ENCODE measurements around the gene OR52M1.

Gene OR52M1

DNA sequence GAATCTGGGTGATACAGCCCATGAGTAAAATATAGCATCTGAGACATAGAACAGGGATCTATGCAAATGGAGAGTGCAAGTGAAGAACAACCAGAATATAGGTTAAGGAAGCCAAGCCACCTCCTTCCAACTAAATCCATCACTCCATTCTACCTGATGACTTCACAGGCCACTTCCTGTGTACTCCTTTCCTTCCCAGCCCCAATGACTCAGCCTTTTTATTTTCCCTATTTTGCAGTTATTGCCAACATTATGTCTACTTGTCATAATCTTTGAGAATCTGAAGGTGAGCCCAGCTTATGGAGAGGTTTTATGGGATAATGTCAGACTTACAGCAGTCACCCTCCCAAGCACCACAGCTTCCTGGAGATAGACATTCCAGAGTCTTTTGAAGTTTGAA, 1.4 kb upstream of the OR52M1 start:
- Mint-ChIP-seq H3K36me3 (ENCODE audit: low read depth) (no peaks in the 10 kb centered on the region), H3K9me3 (no peaks in the 10 kb centered on the region), H3K4me3 (no peak overlapping the region), H3K27me3 (ENCODE audit: low read depth) (no peaks in the 10 kb centered on the region), H3K27ac (no peak overlapping the region), H3K4me1 (ENCODE audit: low read depth) (no peaks in the 10 kb centered on the region)
- no peak for DNase-seq (ENCODE audit: low spot score)

DNA sequence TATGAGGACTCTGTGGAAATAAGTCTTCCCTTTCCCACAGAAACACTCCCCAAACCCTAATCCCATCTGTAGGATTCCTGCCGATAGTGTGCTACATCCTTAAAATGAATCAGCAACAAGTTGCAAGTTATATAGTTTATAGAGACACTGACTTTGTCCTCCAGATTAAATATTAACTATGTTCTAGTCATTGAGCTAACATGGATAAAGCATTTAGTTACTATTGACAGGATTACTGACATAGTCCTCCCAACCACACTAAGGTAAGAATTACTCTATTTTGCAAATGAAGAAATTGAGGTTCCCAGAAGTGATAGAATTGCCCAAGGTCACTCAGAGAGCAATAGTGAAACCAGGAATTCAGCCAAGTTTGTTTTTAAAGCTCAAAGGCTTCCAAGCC, 1.9 kb downstream of the OR52M1 start:
- Mint-ChIP-seq H3K36me3 (ENCODE audit: low read depth) (no peaks in the 10 kb centered on the region), H3K9me3 (no peaks in the 10 kb centered on the region), H3K27ac (no peak overlapping the region), H3K27me3 (ENCODE audit: low read depth) (no peaks in the 10 kb centered on the region), H3K4me1 (ENCODE audit: low read depth) (no peaks in the 10 kb centered on the region), H3K4me3 (no peak overlapping the region)
- DNase-seq (ENCODE audit: low spot score): no peak

DNA sequence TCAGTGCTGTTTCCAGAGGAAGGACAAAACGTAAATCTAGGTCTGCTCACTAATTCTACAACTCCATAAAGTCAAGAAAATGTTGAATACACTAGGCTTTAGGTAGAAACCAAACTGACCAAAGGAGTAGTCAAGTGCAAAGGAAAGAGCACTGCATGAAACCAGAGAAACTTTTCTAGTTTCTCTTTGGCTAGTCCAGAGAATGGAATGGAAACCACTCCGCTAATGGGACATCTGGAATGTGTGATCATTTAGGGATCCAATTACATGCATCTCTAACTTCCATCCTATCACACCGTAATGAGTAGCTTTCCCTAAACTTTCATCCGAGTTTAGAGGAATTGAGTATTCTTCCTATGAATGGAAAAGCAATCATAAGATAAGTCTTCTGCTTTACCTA, 2.4 kb downstream of the OR52M1 start:
- H3K4me1 Mint-ChIP-seq (ENCODE audit: low read depth): no peaks in the 10 kb centered on the region
- no peak overlapping the region for H3K27ac Mint-ChIP-seq
- H3K4me3 Mint-ChIP-seq: no peak overlapping the region
- H3K36me3 Mint-ChIP-seq (ENCODE audit: low read depth): no peaks in the 10 kb centered on the region
- H3K9me3 Mint-ChIP-seq: no peaks in the 10 kb centered on the region
- no peak for DNase-seq (ENCODE audit: low spot score)
- no peaks in the 10 kb centered on the region for H3K27me3 Mint-ChIP-seq (ENCODE audit: low read depth)

DNA sequence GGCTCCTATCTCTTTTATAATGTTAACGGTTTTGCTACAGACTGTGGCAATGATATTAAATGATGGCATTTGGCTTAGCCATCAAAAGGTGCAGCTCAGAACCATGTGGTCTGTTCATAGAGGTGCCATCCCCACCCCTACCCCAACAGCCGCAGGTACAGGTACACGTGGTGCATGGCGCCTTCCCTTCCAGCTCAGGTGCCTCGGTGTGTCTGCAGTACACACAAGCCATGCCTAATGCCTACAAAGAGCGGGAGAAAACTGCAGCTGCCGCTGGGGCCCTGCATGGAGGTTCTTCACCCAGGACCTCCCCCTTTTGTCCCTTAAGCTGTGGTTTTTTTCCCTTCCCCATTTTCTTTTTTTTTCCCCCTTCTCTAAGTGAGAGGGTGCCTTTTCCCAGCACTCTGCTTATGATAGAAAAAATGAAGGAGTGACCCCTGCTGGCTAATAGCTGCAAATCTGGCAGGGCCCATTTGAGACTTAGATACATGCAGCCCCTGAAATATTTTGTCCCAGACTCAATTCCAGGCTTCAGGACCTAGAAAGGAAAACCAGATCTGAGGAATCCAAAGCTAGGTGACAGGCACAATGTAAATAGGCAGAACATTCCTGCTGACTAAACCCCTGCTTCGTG, 6.5 kb downstream of the OR52M1 start:
- no peak overlapping the region for H3K4me3 Mint-ChIP-seq
- H3K27me3 Mint-ChIP-seq (ENCODE audit: low read depth): no peaks in the 10 kb centered on the region
- H3K27ac Mint-ChIP-seq: no peak overlapping the region
- no peaks in the 10 kb centered on the region for H3K9me3 Mint-ChIP-seq
- no peaks in the 10 kb centered on the region for H3K4me1 Mint-ChIP-seq (ENCODE audit: low read depth)
- H3K36me3 Mint-ChIP-seq (ENCODE audit: low read depth): no peaks in the 10 kb centered on the region
- no peak for DNase-seq (ENCODE audit: low spot score)

DNA sequence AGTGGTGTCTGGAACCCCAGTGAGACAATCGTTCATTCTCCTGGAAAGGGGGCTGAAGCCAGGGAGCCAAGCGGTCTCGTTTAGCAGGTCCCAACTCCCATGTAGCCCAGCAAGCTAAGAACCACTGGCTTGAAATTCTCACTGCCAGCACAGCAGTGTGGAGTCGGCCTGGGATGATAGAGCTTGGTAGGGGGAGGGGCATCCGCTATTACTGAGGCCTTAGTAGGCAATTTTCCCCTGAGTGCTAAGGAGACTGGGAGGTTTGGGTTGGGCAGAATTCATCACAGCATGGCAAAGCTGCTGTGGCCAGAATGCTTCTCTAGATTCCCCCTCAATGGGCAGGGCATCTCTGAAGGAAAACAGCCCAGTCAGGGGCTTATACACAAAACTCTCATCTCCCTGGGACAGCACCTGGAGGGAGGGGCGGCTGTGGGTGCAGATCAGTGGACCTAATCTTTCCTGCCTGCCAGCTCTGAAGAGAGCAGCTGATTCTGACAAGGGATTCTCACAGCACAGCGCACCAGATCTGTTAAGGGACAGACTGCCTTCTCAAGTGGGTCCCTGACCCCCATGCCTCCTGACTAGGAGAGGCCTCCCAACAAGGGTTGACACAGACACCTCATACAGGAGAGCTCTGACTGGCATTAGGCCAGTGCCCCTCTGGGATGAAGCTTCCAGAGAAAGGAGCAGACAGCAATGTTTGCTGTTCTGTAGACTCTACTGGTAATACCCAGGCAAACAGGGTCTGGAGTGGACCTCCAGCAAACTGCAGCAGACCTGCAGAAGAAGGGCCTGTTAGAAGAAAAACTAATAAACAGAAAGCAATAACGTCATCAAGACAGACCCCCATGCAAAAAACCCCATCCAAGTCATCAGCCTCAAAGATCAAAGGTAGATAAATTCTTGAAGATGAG, 14.8 kb downstream of the OR52M1 start:
- H3K27ac Mint-ChIP-seq: no peak overlapping the region
- no peak for DNase-seq (ENCODE audit: low spot score)
- peaks cover 4% of the 10 kb centered on the region for H3K27me3 Mint-ChIP-seq (ENCODE audit: low read depth)
- no peaks in the 10 kb centered on the region for H3K36me3 Mint-ChIP-seq (ENCODE audit: low read depth)
- no peaks in the 10 kb centered on the region for H3K4me1 Mint-ChIP-seq (ENCODE audit: low read depth)
- H3K9me3 Mint-ChIP-seq: peaks cover 9% of the 10 kb centered on the region
- no peak overlapping the region for H3K4me3 Mint-ChIP-seq

DNA sequence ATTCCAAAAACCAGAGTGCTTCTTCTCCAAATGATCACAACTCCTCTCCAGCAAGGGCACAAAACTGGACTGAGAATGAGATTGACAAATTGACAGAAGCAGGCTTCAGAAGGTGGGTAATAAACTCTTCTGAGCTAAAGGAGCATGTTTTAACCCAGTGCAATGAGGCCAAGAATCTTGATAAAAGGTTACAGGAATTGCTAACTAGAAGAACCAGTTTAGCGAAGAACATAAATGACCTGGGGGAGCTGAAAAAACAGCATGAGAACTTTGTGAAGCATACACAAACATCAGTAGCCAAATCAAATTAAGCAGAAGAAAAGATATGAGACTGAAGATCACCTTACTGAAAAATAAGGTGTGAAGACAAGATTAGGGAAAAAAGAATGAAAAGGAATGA, 15.5 kb downstream of the OR52M1 start:
- Mint-ChIP-seq H3K4me3 (no peak overlapping the region), H3K27me3 (ENCODE audit: low read depth) (peaks cover 4% of the 10 kb centered on the region), H3K4me1 (ENCODE audit: low read depth) (no peaks in the 10 kb centered on the region), H3K27ac (no peak overlapping the region), H3K36me3 (ENCODE audit: low read depth) (no peaks in the 10 kb centered on the region), H3K9me3 (peaks cover 9% of the 10 kb centered on the region)
- no peak for DNase-seq (ENCODE audit: low spot score)

DNA sequence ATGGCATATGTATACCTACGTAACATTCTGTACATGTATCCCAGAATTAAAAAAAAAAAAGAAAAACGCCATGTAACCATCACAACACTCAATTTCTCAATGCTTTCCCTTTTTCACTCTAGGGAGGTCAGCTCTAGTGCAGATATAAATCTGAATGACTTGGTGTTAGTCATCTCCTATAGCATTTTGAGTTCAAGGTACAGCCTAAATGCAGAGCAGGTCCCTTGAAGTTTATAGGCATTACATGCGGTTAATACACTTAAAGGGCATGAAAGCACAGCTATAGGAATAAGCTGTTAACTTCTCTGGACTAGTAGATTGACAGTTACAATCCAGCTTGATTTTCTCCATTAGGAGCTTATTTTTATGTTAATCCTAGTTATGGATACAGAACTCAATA, 20.4 kb downstream of the OR52M1 start:
- no peak for DNase-seq (ENCODE audit: low spot score)
- Mint-ChIP-seq H3K9me3 (peaks cover 9% of the 10 kb centered on the region), H3K27ac (no peak overlapping the region), H3K4me1 (ENCODE audit: low read depth) (no peaks in the 10 kb centered on the region), H3K27me3 (ENCODE audit: low read depth) (peaks cover 7% of the 10 kb centered on the region), H3K36me3 (ENCODE audit: low read depth) (no peaks in the 10 kb centered on the region), H3K4me3 (no peak overlapping the region)

DNA sequence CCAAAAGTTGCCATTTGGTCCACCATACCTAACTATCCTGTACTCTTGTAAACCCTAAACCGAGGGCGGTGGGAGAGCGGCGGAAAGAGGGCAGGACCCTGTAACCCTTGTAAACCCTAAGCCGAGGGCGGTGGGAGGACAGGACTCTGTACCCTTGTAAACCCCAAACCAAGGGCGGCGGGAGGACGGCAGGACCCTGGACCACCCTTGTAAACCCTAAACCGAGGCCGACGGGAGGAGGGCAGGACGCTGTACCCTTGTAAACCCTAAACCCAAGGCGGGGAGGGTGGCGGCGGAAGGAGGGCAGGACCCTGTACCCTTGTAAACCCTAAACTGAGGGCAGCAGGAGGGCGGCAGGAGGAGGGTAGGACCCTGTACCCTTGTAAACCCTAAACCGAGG, 24.1 kb downstream of the OR52M1 start:
- no peaks in the 10 kb centered on the region for H3K36me3 Mint-ChIP-seq (ENCODE audit: low read depth)
- H3K9me3 Mint-ChIP-seq: peaks cover 5% of the 10 kb centered on the region
- DNase-seq (ENCODE audit: low spot score): no peak
- H3K4me3 Mint-ChIP-seq: no peak overlapping the region
- H3K27ac Mint-ChIP-seq: no peak overlapping the region
- H3K27me3 Mint-ChIP-seq (ENCODE audit: low read depth): peaks cover 3% of the 10 kb centered on the region
- H3K4me1 Mint-ChIP-seq (ENCODE audit: low read depth): no peaks in the 10 kb centered on the region

DNA sequence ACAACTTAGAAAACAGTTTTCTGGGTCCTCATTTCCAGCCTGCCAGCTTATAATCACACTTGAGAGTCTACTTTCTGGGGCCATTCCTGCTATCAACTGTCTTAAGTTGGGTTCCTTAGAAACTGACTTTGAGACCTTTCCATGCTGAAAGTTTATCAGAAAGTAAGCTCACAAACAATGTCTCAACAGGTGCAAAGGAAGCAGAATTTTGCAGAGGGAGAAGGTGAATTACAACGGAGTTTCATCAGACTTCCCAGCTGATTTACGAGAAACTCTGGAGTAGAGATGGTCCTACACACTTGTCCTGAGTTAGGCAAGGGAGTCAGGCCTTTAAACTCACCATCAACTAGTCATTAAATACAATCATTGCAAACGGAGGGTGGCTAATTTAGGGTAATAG, 31.9 kb downstream of the OR52M1 start:
- Mint-ChIP-seq H3K27me3 (ENCODE audit: low read depth) (peaks cover 22% of the 10 kb centered on the region), H3K27ac (no peak overlapping the region), H3K36me3 (ENCODE audit: low read depth) (no peaks in the 10 kb centered on the region), H3K4me1 (ENCODE audit: low read depth) (peaks cover 5% of the 10 kb centered on the region), H3K9me3 (no peaks in the 10 kb centered on the region), H3K4me3 (no peak overlapping the region)
- DNase-seq (ENCODE audit: low spot score): no peak

DNA sequence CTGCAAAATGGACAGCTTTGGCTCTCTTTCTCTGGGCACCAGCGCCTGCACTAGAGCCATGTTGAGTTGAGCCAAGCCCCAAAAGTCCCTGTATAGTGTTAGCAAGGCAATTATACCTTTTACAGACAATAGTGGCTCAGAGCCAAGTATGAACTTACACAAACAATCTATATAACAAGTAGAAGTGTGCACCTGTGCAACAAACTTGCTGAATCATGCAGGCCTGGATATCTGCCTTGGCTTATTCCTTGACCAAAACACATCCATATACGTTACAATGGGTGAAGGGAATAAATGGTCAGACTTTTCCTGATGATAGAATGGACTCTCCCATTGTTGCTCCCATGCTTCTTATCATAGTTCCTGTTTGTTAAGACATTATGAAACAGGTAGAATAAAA, 32.8 kb downstream of the OR52M1 start:
- H3K27me3 Mint-ChIP-seq (ENCODE audit: low read depth): peaks cover 25% of the 10 kb centered on the region
- H3K4me3 Mint-ChIP-seq: no peak overlapping the region
- H3K36me3 Mint-ChIP-seq (ENCODE audit: low read depth): no peaks in the 10 kb centered on the region
- H3K9me3 Mint-ChIP-seq: no peaks in the 10 kb centered on the region
- H3K27ac Mint-ChIP-seq: no peak overlapping the region
- no peak for DNase-seq (ENCODE audit: low spot score)
- peaks cover 5% of the 10 kb centered on the region for H3K4me1 Mint-ChIP-seq (ENCODE audit: low read depth)

DNA sequence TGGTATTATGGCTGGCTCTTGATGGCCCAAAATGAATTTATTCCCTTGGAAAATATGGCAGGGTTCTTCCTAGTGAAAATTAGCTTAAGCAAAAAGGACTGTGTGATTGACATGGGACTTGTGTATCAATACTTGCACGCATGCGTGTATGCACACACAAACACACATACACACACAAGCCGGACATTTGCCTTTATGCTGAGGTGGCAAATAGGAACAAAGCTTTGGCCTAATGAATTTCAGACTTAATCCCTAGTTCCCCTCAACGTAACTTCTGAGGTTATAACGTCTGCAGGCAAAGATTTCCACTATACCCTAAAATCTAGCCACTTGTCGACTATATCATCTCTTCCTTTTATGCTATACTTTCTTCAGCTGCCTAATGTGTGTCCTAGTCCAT, 33.6 kb downstream of the OR52M1 start:
- H3K4me3 Mint-ChIP-seq: no peak overlapping the region
- H3K4me1 Mint-ChIP-seq (ENCODE audit: low read depth): peaks cover 5% of the 10 kb centered on the region
- H3K27ac Mint-ChIP-seq: no peak overlapping the region
- H3K36me3 Mint-ChIP-seq (ENCODE audit: low read depth): no peaks in the 10 kb centered on the region
- no peak for DNase-seq (ENCODE audit: low spot score)
- no peaks in the 10 kb centered on the region for H3K9me3 Mint-ChIP-seq
- H3K27me3 Mint-ChIP-seq (ENCODE audit: low read depth): peaks cover 27% of the 10 kb centered on the region

DNA sequence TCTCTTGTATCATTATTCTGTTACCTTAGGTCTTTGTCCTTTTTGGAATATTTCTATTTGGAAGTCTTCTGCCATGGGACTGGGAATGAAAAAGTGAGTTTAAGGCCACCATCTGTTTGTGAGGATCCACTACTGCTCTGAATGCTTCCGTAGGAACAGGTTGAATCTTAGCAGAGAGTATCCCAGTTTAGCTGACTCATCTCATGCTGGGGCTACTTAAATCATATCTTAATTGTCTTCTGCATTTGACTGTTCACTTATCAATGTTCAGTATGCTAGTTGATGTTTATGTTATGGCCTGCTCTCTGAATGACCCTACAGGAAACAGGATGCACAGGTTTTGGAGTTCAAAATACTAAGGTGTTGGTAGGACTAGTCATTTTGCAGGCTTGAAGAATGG, 35.1 kb downstream of the OR52M1 start:
- Mint-ChIP-seq H3K4me3 (no peak overlapping the region), H3K27ac (no peak overlapping the region), H3K4me1 (ENCODE audit: low read depth) (peaks cover 5% of the 10 kb centered on the region), H3K9me3 (no peaks in the 10 kb centered on the region), H3K27me3 (ENCODE audit: low read depth) (peaks cover 31% of the 10 kb centered on the region), H3K36me3 (ENCODE audit: low read depth) (no peaks in the 10 kb centered on the region)
- no peak for DNase-seq (ENCODE audit: low spot score)

DNA sequence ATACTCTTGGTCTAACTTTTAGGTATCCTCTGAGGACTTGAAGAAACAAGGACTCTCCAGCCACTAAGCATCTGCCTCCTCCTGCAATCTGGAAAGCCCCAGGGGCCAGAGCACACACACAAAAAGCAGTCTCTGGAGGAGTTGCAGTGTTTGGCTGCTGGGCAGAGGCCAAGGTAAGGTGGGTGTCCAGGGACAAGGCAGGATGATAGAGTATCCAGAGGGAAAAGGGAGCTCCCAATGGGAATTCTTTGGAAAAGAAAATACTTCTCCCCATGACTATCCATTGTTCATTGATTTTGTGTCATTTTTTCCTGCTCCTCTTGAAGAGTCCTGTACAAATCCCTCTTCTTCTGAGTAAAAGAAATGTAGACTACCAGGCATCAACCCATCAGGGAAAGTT, 36.5 kb downstream of the OR52M1 start, which contains the start of gene OR52I2:
Gene OR52I2 (plus strand): TSS at position 301 of the 400 bp plus-strand sequence.
- DNase-seq (ENCODE audit: low spot score): no peak
- H3K27ac Mint-ChIP-seq: no peak within 1 kb of the TSS
- H3K27me3 Mint-ChIP-seq (ENCODE audit: low read depth): peaks cover 28% of the 10 kb centered on the region

DNA sequence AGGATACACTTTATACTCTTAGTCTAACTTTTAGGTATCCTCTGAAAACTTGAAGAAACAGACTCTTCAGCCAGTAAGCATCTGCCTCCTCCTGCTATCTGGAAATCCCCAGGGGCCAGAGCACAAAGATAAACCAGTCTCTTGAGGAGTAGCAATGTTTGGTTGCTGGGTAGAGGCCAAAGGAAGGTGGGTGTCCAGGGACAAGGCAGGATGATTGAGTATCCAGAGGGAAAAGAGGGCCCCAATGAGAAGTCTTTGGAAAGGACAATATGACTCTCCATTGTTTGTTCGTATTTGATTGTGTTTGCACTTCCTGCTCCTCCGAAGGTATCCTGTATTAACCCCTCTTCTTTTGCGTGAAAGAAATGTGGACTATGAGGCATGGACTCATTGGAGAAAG, 44.0 kb downstream of the OR52M1 start:
- no peak overlapping the region for H3K27ac Mint-ChIP-seq
- DNase-seq (ENCODE audit: low spot score): no peak
- no peak overlapping the region for H3K4me3 Mint-ChIP-seq
- H3K4me1 Mint-ChIP-seq (ENCODE audit: low read depth): no peaks in the 10 kb centered on the region
- H3K27me3 Mint-ChIP-seq (ENCODE audit: low read depth): peaks cover 15% of the 10 kb centered on the region
- H3K9me3 Mint-ChIP-seq: no peaks in the 10 kb centered on the region
- no peaks in the 10 kb centered on the region for H3K36me3 Mint-ChIP-seq (ENCODE audit: low read depth)

More for the DNA sequence above, 36.5 kb downstream of the OR52M1 start, which contains the start of gene OR52I2:
- Mint-ChIP-seq H3K9me3 (no peaks in the 10 kb centered on the region), H3K4me1 (ENCODE audit: low read depth) (no peaks in the 10 kb centered on the region), H3K36me3 (ENCODE audit: low read depth) (no peaks in the 10 kb centered on the region), H3K4me3 (no peak within 1 kb of the TSS)

All from T-helper 2 cell treated with Interferon-gamma antibody and Interleukin-4, amounts not matched to agents 5 μg/mL and 100 μg/mL, for 36 hours (primary cell).